Mucosa of rectum (tissue), 2 donors: ENCODE results near the gene CBX3.
"Not testable (repeated sequence)": the region's sequence is repeated elsewhere in the genome, so short reads cannot be mapped to it uniquely, and the experiment has no call there.

Source experiments
- H3K27ac ChIP-seq, 2 donors: one replicate each; pipeline ENCODE4 v1.7.0; 2013; ENCODE audit warnings: inconsistent platforms in 2 of 2, low read depth in 2 of 2, low read length in 2 of 2
- H3K27me3 ChIP-seq, 2 donors: one replicate each; pipeline ENCODE4 v1.7.0; 2013; ENCODE audit warnings: low read length in 2 of 2; ENCODE audit not compliant: control insufficient read depth in 2 of 2, insufficient read depth in 2 of 2
- H3K36me3 ChIP-seq, 2 donors: one replicate each; pipeline ENCODE4 v1.7.0; 2013; ENCODE audit warnings: low read length in 2 of 2; ENCODE audit not compliant: control insufficient read depth in 2 of 2, insufficient read depth in 2 of 2
- H3K4me1 ChIP-seq, 2 donors: one replicate each; pipeline ENCODE4 v1.7.0; 2013; ENCODE audit warnings: low read length in 2 of 2, mild to moderate bottlenecking in 1 of 2; ENCODE audit not compliant: control insufficient read depth in 2 of 2, insufficient read depth in 2 of 2
- H3K4me3 ChIP-seq, 2 donors: one replicate each; pipeline ENCODE4 v1.7.0; 2013; ENCODE audit warnings: low read length in 2 of 2
- H3K9ac ChIP-seq, 2 donors: one replicate each; pipeline ENCODE4 v1.7.0; 2013; ENCODE audit warnings: low read length in 2 of 2, low read depth in 1 of 2, mild to moderate bottlenecking in 1 of 2
- H3K9me3 ChIP-seq, 2 donors: one replicate each; pipeline ENCODE4 v1.7.0; 2013; ENCODE audit warnings: low read length in 2 of 2; ENCODE audit not compliant: control insufficient read depth in 2 of 2
- donor health status: healthy.
- donor health status: Normal muscosa, but diverticular disease.

Gene CBX3

GRCh38 chr7:26201247-26202018 lies at the start of gene CBX3:
TSS of gene CBX3 (plus strand) at chr7:26201745. CDS start at chr7:26202999, 1,254 bp downstream.
- Histone ChIP-seq H3K9me3 (no peaks in the 10 kb centered on the region), H3K9ac (peak within 1 kb of the TSS; percentile 100), H3K27me3 (no peaks in the 10 kb centered on the region), H3K4me3 (peak within 1 kb of the TSS; percentile 92 to 100), H3K36me3 (peaks cover 12% of the 10 kb centered on the region in 2 donors), H3K4me1 (peaks cover 18 to 22% of the 10 kb centered on the region in 2 donors), H3K27ac (peak within 1 kb of the TSS; percentile 100)

- Histone ChIP-seq H3K4me3 (peak within 1 kb of the TSS; percentile 71 to 78), H3K9me3 (no peaks in the 10 kb centered on the region), H3K9ac (peak within 1 kb of the TSS; percentile 65 to 72), H3K27me3 (no peaks in the 10 kb centered on the region), H3K27ac (peak within 1 kb of the TSS; percentile 43 to 65), H3K4me1 (peaks cover 21 to 24% of the 10 kb centered on the region in 2 donors), H3K36me3 (no peaks in the 10 kb centered on the region)
Observed at GRCh38 chr7:26151953-26152781, 49.4 kb upstream of the CBX3 start, which contains the start of gene NFE2L3. TSS of gene NFE2L3 (plus strand) at chr7:26152198. CDS start at chr7:26152499, 301 bp downstream.

DNA sequence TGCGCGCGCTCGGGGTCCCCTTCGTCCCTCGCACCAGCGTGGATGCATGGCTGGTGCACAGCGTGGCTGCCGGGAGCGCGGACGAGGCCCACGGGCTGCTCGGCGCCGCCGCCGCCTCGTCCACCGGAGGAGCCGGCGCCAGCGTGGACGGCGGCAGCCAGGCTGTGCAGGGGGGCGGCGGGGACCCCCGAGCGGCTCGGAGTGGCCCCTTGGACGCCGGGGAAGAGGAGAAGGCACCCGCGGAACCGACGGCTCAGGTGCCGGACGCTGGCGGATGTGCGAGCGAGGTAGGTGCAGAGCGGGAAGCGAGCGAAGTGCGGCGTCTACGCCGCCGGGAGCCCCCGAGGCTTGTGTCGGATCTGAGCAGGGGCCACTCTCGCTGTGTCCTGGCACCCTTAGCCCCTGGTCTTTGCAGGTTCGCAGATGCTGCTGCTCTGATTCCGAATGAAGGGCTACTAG lies 48.7 kb upstream of the CBX3 start:
- H3K9ac ChIP-seq: peak overlapping the region; percentile 38 to 72
- not testable (repeated sequence) for H3K9me3 ChIP-seq, H3K36me3 ChIP-seq, H3K27me3 ChIP-seq
- H3K4me3 ChIP-seq: peak overlapping the region; percentile 71 to 76
- H3K27ac ChIP-seq: peak overlapping the region in 1 of 2 donors; percentile 7
- peaks cover 21 to 27% of the 10 kb centered on the region in 2 donors for H3K4me1 ChIP-seq

DNA sequence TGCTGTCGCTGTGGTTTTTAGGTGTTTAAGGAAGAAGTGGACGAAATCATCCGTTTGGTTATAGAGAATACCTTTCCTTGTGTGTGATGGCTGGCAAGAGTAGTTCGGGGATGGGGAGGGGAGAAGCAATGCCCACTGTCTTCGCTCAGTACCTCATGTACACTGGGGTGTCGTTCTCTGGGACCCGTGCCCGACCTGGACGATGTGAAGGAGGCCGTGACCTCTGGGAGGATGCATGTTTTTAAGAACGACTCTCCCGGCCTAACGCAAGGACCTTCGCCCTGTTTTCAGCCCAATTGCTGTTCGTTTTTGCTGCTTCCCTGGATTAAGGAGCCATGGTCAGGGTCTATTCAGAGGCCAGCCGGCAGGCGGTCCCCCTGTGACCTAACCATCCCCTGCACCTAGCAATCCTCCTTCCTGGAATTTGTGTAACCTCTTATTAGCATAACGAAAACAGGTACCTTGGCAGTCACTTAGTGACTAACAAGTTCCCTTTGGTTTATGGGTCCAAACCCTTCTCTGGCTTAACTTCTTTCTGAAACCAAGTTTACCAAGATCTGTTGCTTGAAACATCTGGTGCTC lies 48.2 kb upstream of the CBX3 start:
- Histone ChIP-seq H3K4me1 (peaks cover 21 to 31% of the 10 kb centered on the region in 2 donors), H3K27me3 (no peaks in the 10 kb centered on the region), H3K4me3 (peak overlapping the region; percentile 71 to 76), H3K9me3 (no peaks in the 10 kb centered on the region), H3K27ac (peak overlapping the region in 1 of 2 donors; percentile 7), H3K36me3 (no peaks in the 10 kb centered on the region), H3K9ac (peak overlapping the region; percentile 38 to 72)

DNA sequence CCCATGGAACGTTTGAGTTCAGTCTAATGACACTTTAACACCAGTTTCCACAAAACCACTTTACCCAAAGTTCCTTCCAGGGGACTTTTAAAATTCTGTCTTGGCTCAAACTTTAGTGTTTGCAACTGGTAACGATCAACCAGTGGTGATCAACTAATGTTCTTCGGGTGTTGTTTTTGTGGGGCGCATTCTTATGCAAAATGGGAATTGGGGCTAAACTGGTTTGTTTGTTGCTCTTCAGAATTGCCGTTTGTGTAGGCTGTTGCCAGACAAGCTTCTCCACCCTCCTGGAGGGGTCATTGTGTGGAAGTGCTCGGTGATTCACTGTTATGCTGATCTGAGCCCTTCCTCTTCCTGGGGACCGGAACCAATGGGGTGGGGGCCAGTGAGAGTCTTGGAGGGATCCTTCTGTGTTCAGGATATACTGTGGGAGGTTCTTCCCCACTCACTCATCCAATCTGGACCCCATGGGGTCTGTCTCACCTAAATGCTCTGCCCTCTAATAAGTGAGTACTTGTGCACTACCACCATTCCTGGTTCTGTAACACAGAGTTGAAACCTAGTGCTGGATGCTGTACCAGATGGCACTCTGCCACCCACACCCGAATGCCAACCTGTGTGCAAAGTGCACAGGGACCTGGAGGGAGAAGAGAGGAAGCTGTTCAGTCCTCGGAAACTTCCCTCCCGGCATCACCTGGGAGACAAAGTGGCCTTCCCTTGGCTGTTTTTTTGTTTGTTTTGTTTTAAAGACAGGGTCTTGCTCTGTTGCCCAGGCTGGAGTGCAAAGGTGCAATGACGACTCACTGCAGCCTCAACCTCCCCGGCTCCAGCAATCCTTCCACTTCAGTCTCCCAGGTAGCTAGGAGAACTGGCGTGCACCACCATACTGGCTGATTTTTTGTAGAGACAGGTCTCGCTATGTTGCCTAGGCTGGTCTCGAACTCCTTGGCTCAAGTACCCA lies 47.4 kb upstream of the CBX3 start:
- Histone ChIP-seq H3K27me3 (no peaks in the 10 kb centered on the region), H3K9ac (peak overlapping the region; percentile 3 to 72), H3K4me1 (peaks cover 28 to 38% of the 10 kb centered on the region in 2 donors), H3K36me3 (no peaks in the 10 kb centered on the region), H3K27ac (peak overlapping the region in 1 of 2 donors; percentile 7), H3K4me3 (peak overlapping the region; percentile 71 to 76), H3K9me3 (no peaks in the 10 kb centered on the region)

DNA sequence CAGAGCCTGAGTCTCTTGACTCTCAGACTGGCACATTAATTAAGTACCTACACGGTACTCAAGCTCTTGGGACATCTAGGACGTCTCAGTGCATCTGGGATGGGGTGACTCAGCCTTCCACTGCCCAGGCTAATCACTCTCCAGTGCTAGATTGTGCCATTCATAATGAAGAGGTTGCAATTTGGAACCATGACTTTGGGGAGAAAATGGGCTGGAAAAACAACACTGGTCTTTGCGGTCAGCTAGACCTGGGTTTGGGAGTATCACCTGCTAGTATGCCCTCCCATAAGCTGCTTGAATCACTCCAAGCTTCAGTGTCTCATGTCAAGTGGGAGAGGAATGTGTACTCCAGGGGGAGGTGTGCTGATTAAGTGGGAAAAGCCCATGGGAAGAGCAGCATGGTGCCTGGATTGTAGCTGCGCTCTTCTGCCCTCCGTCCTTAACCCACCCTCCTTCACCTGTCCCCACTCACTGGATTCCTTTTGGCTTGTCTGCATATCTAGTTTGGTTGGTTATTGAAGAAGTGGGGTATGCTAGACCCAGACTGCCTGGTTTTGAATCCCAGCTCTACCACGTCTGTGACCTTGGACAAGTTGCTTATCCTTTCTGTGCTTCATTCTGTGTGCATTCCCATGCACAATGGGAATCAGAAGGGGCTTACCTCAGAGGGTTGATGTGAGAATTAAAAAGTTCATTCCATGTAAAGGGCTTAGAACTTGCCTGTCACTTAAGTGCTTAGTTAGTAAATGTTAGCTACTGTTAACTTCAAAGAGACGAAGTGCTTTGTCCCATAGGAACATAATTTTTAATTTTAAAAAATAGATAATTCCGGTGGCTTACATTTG lies 45.8 kb upstream of the CBX3 start:
- H3K9me3 ChIP-seq: no peaks in the 10 kb centered on the region
- no peaks in the 10 kb centered on the region for H3K27me3 ChIP-seq
- H3K27ac ChIP-seq: peak overlapping the region in 1 of 2 donors; percentile 24
- H3K4me3 ChIP-seq: peak overlapping the region in 1 of 2 donors; percentile 17
- no peak overlapping the region for H3K9ac ChIP-seq
- no peaks in the 10 kb centered on the region for H3K36me3 ChIP-seq
- H3K4me1 ChIP-seq: peaks cover 28 to 48% of the 10 kb centered on the region in 2 donors

DNA sequence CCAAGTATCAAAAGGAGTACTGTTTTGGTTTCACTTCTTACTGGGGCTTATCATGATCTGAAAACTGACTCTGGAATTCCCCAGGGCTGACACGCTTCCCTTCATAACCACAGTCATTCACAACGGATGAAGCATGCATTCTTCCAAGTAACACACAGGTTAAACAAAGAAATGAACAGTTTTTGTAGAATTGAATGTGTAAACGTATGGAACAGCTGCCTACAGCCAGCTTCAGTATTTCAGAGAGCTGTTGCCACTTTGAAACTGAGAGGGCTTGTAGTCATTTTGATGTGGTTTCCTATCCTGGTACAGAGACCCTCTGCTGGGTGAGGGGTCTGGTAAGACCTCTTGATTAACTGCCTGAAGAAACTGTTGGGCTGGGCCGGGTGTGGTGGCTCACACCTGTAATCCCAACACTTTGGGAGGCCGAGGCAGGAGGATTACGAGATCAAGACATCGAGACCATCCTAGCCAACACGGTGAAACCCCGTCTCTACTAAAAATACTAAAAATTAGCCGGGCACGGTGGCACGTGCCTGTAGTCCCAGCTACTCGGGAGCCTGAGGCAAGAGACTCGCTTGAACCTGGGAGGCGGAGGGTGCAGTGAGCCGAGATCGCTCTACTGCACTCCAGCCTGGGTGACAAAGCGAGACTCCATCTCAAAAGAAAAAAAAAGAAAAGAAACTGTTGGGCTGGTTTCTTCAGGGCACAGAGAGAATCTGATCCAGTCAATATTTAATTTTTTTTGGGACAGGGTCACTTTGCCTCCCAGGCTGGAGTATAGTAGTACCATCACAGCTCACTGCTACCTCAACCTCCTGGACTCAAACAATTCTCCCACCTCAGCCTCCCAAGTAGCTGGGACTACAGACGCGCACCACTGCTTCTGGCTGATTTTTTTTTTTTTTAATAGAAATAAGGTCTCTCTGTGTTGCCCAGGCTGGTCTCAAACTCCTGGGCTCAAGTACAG lies 44.8 kb upstream of the CBX3 start:
- Histone ChIP-seq H3K9me3 (no peaks in the 10 kb centered on the region), H3K27me3 (no peaks in the 10 kb centered on the region), H3K4me1 (peaks cover 25 to 44% of the 10 kb centered on the region in 2 donors), H3K36me3 (no peaks in the 10 kb centered on the region), H3K4me3 (no peak overlapping the region), H3K9ac (no peak overlapping the region), H3K27ac (peak overlapping the region; percentile 12 to 30)

- Histone ChIP-seq H3K36me3 (no peaks in the 10 kb centered on the region), H3K4me3 (no peak overlapping the region), H3K9ac (no peak overlapping the region), H3K9me3 (no peaks in the 10 kb centered on the region), H3K27ac (no peak overlapping the region), H3K27me3 (no peaks in the 10 kb centered on the region), H3K4me1 (peaks cover 23 to 43% of the 10 kb centered on the region in 2 donors)
Observed at GRCh38 chr7:26157520-26158105, 43.9 kb upstream of the CBX3 start.
